H1 (cell line): ENCODE data around the gene CPEB1.

Source experiments
- ATF2 ChIP-seq: IDR thresholded peaks from 2 replicates; pipeline ENCODE4 v1.6.1; 2012; ENCODE audit warnings: low read length, inconsistent platforms
- CTCF ChIP-seq, 3 experiments: IDR thresholded peaks; 1 replicate in 2 of 3; 2 replicates in 1 of 3; pipeline versions ENCODE4 v1.5.1 to v1.6.1; 2011; ENCODE audit warnings: low read length in 3 of 3, mild to moderate bottlenecking in 3 of 3, inconsistent platforms in 2 of 3, low read depth in 1 of 3, moderate library complexity in 1 of 3; ENCODE audit not compliant: insufficient read depth in 1 of 3; ENCODE audit errors: control extremely low read depth in 1 of 3
- GTF2F1 ChIP-seq: IDR thresholded peaks from 2 replicates; pipeline ENCODE4 v1.6.1; 2012; ENCODE audit warnings: low read depth, low read length, improper control_type of control experiment, borderline replicate concordance
- JUN ChIP-seq: IDR thresholded peaks from 2 replicates; pipeline ENCODE4 v1.6.1; 2011; ENCODE audit warnings: low read depth, mild to moderate bottlenecking, improper control_type of control experiment, low read length
- KDM1A ChIP-seq: fragments of 200-600, 300-600 bp; sonication (generic); IDR thresholded peaks from 2 replicates; pipeline ENCODE4 v1.7.1; 2016; ENCODE audit warnings: mild to moderate bottlenecking, low read length, borderline replicate concordance
- MAX ChIP-seq: IDR thresholded peaks from 2 replicates; pipeline ENCODE4 v1.6.1; 2012; ENCODE audit warnings: inconsistent platforms
- RAD21 ChIP-seq, 2 experiments: IDR thresholded peaks in 1 of 2; conservative IDR thresholded peaks in 1 of 2; 2 replicates each; pipeline ENCODE4 v1.6.1; 2011; ENCODE audit warnings: low read depth in 2 of 2, low read length in 2 of 2, improper control_type of control experiment in 1 of 2, inconsistent platforms in 1 of 2, mild to moderate bottlenecking in 1 of 2, moderate library complexity in 1 of 2
- RXRA ChIP-seq: IDR thresholded peaks from 2 replicates; pipeline ENCODE4 v1.6.1; 2011; ENCODE audit warnings: low read depth, mild to moderate bottlenecking, low read length, moderate library complexity; ENCODE audit not compliant: insufficient read depth
- SAP30 ChIP-seq: fragments of 300-600 bp; sonication (generic); IDR thresholded peaks from 2 replicates; pipeline ENCODE4 v1.7.1; 2012; ENCODE audit warnings: low read length, moderate library complexity, mild to moderate bottlenecking, inconsistent platforms; ENCODE audit not compliant: insufficient read depth, insufficient replicate concordance
- SUZ12 ChIP-seq: fragments of 200-600 bp; sonication (generic); IDR thresholded peaks from 2 replicates; pipeline ENCODE4 v1.6.1; 2012; ENCODE audit warnings: mild to moderate bottlenecking, inconsistent platforms, low read length, moderate library complexity, mixed read lengths
- YY1 ChIP-seq: IDR thresholded peaks from 2 replicates; pipeline ENCODE4 v1.6.1; 2011; ENCODE audit warnings: low read depth, mild to moderate bottlenecking, low read length

GRCh38 chr15:82549199-82549665 is 97.9 kb downstream of the CPEB1 start:
- TF ChIP-seq CTCF (IDR thresholded peaks at IDR 0.05; ENCODE audit: control extremely low read depth in 1 of 3, insufficient read depth in 1 of 3, low read depth in 1 of 3, low read length in 3 of 3) (no peak), JUN (no peak), MAX (no peak), SUZ12 (no peak), ATF2 (no peak), GTF2F1 (no peak), SAP30 (no peak), RXRA (no peak), RAD21 (IDR thresholded peaks at IDR 0.05 in 1 of 2, conservative IDR thresholded peaks at IDR 0.05 in 1 of 2; ENCODE audit: low read depth in 2 of 2, low read length in 2 of 2) (no peak), YY1 (no peak), KDM1A (no peak)
